SK-N-SH (cell line): Measurements from ENCODE around the gene UPK1A. TPM values are rescaled to one million over a fixed set of nuclear protein-coding genes. Genes with fewer than 3 reads are reported as not detected.

Experiments used
- CTCF ChIA-PET: fragments of 300-600, 350-600 bp; formaldehyde crosslinking; extraction: SDS; loops from one replicate; lab custom pipeline; 2021; lab: Yijun Ruan, JAX
- POLR2A ChIA-PET: fragments of 350-600 bp; sonication (Branson Sonifier 250); formaldehyde crosslinking; extraction: SDS; loops from one replicate; lab custom pipeline; 2020; ENCODE audit warnings: antibody characterized with exemption, inconsistent platforms; lab: Yijun Ruan, JAX
- DNase-seq: peaks from one replicate; pipeline ENCODE4 v3.0.0; 2012
- H2AFZ ChIP-seq: fragments of 200-600 bp; sonication (generic); 2 replicates; pipeline ENCODE4 v1.8.1; 2016; ENCODE audit warnings: antibody characterized with exemption, mild to moderate bottlenecking, low read depth
- H3F3A ChIP-seq: fragments of 200-600 bp; sonication (generic); replicated peaks from 2 replicates; pipeline ENCODE3; 2016; ENCODE audit warnings: antibody characterized with exemption, mild to moderate bottlenecking; ENCODE audit not compliant: insufficient read depth
- H3K27ac ChIP-seq, 2 experiments: fragments of 200-500 bp in 1 of 2; fragments of 200-600 bp in 1 of 2; sonication (Bioruptor generic) in 1 of 2; sonication (generic), shearing (Covaris generic) in 1 of 2; 2 replicates each; pipeline versions ENCODE4 v1.5.1 to v1.6.1; 2014 to 2016; ENCODE audit warnings: low read depth in 2 of 2, inconsistent platforms in 1 of 2, low read length in 1 of 2, mild to moderate bottlenecking in 1 of 2, mixed read lengths in 1 of 2
- H3K27me3 ChIP-seq: fragments of 200-600 bp; sonication (generic), shearing (Covaris generic); 2 replicates; pipeline ENCODE4 v1.6.1; 2016; ENCODE audit warnings: mixed run types; ENCODE audit not compliant: insufficient read depth
- H3K36me3 ChIP-seq, 2 experiments: fragments of 200-500 bp in 1 of 2; fragments of 200-600 bp in 1 of 2; sonication (Bioruptor generic) in 1 of 2; sonication (generic) in 1 of 2; replicated peaks in 1 of 2; 2 replicates each; pipeline versions ENCODE3 to v1.5.1; 2014 to 2016; ENCODE audit warnings: low read length in 1 of 2, mild to moderate bottlenecking in 1 of 2; ENCODE audit not compliant: insufficient read depth in 2 of 2, control insufficient read depth in 1 of 2
- H3K4me1 ChIP-seq, 2 experiments: fragments of 200-500 bp in 1 of 2; fragments of 200-600 bp in 1 of 2; sonication (Bioruptor generic) in 1 of 2; sonication (generic), shearing (Covaris generic) in 1 of 2; 2 replicates each; pipeline versions ENCODE4 v1.5.1 to v1.6.1; 2014 to 2016; ENCODE audit warnings: low read depth in 1 of 2, low read length in 1 of 2, mixed run types in 1 of 2; ENCODE audit not compliant: insufficient read depth in 2 of 2, control insufficient read depth in 1 of 2
- H3K4me2 ChIP-seq: fragments of 200-600 bp; sonication (generic), shearing (Covaris generic); 2 replicates; pipeline ENCODE4 v1.6.1; 2017; ENCODE audit warnings: mixed run types
- H3K4me3 ChIP-seq, 2 experiments: fragments of 200-500 bp in 1 of 2; fragments of 200-600 bp in 1 of 2; sonication (Bioruptor generic) in 1 of 2; sonication (generic), shearing (Covaris generic) in 1 of 2; 2 replicates each; pipeline versions ENCODE4 v1.5.1 to v1.8.1; 2014 to 2016; ENCODE audit warnings: low read depth in 2 of 2, inconsistent platforms in 1 of 2, low read length in 1 of 2, mild to moderate bottlenecking in 1 of 2, mixed read lengths in 1 of 2, moderate library complexity in 1 of 2
- H3K79me2 ChIP-seq: fragments of 200-600 bp; sonication (generic); 2 replicates; pipeline ENCODE4 v1.8.1; 2017; ENCODE audit warnings: mild to moderate bottlenecking; ENCODE audit not compliant: insufficient read depth
- H3K9ac ChIP-seq: fragments of 200-600 bp; sonication (generic); 2 replicates; pipeline ENCODE4 v1.6.1; 2017; ENCODE audit warnings: mixed run types
- H3K9me2 ChIP-seq: fragments of 200-600 bp; sonication (generic); 2 replicates; pipeline ENCODE4 v1.6.1; 2017; ENCODE audit warnings: mixed run types
- H3K9me3 ChIP-seq: fragments of 200-600 bp; sonication (generic); 2 replicates; pipeline ENCODE4 v1.6.1; 2017; ENCODE audit warnings: mixed run types, mild to moderate bottlenecking, moderate library complexity
- H4K20me1 ChIP-seq: fragments of 200-600 bp; sonication (generic); 2 replicates; pipeline ENCODE4 v1.6.1; 2017; ENCODE audit warnings: mild to moderate bottlenecking, mixed run types; ENCODE audit not compliant: insufficient read depth
- CTCF ChIP-seq: fragments of 200-600 bp; sonication (generic); IDR thresholded peaks from 2 replicates; pipeline ENCODE4 v1.6.1; 2017; ENCODE audit warnings: antibody characterized with exemption, mild to moderate bottlenecking, moderate library complexity
- EP300 ChIP-seq, 2 experiments: IDR thresholded peaks; 2 replicates each; pipeline versions ENCODE4 v1.4.0 to v1.6.1; 2012; ENCODE audit warnings: borderline replicate concordance in 1 of 2, low read depth in 1 of 2, low read length in 1 of 2
- FOSL2 ChIP-seq: IDR thresholded peaks from 2 replicates; pipeline ENCODE4 v1.4.0; 2012; ENCODE audit warnings: low read depth, mild to moderate bottlenecking, moderate library complexity, borderline replicate concordance
- GATA2 ChIP-seq: sonication (generic); formaldehyde crosslinking; IDR thresholded peaks from 2 replicates; pipeline ENCODE4 v1.5.0; 2020; ENCODE audit warnings: mild to moderate bottlenecking, missing genetic modification reagents
- JUND ChIP-seq: IDR thresholded peaks from 2 replicates; pipeline ENCODE4 v1.4.0; 2012
- RFX5 ChIP-seq: IDR thresholded peaks from 2 replicates; pipeline ENCODE4 v1.6.1; 2012; ENCODE audit warnings: mild to moderate bottlenecking, improper control_type of control experiment, low read length
- TCF12 ChIP-seq: IDR thresholded peaks from 2 replicates; pipeline ENCODE4 v1.4.0; 2012
- TEAD4 ChIP-seq: IDR thresholded peaks from 2 replicates; pipeline ENCODE4 v1.4.0; 2012; ENCODE audit warnings: mild to moderate bottlenecking, borderline replicate concordance; ENCODE audit not compliant: insufficient read depth
- whole genome bisulfite sequencing: methylation state at CpG from one replicate; pipeline ENCODE4 v1.1.6; 2017; ENCODE audit warnings: low lambda C conversion rate; 5-methylcytosine and 5-hydroxymethylcytosine counted together
- polyA plus RNA-seq, 3 experiments: library from polyadenylated mRNA; depleted of rRNA; stranded (reverse); fragments of >200 nt; gene quantifications; 2 replicates each; pipeline ENCODE4 v1.2.3, GENCODE V29; 2012
- TF ChIP-seq, protein P1 (sequence below): IDR thresholded peaks from 2 replicates; pipeline ENCODE4 v1.4.0; 2012; ENCODE audit warnings: low read depth

Gene UPK1A
- polyA plus RNA-seq, 1 of the 3 experiments (the other 2 are of a cell fraction): 0.16 TPM

DNA sequence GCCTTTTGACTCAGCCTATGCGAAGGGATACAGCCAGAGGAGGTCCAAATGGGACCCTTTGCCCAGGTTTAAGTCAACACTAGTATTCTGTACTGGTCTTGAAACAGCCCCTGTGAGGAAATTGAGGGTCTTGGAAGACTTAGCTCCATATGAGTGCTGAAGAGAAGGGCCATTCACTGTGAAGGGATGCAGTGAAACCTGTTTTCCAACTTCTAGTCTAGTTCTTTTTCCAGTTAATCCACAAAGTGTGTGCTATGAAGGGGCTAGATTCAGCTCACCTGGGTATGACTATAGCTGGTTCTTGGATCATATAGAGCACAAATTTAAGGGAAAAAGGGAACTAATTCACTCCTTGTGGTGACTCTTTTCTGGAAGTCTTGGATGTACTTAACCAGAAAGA, 42.1 kb downstream of the UPK1A start (continued):
- TF ChIP-seq CTCF (no peak), GATA2 (CRISPR knock-in tag) (no peak), TEAD4 (no peak), TCF12 (no peak)
- TF ChIP-seq, all 33 proteins: peak for 0

DNA sequence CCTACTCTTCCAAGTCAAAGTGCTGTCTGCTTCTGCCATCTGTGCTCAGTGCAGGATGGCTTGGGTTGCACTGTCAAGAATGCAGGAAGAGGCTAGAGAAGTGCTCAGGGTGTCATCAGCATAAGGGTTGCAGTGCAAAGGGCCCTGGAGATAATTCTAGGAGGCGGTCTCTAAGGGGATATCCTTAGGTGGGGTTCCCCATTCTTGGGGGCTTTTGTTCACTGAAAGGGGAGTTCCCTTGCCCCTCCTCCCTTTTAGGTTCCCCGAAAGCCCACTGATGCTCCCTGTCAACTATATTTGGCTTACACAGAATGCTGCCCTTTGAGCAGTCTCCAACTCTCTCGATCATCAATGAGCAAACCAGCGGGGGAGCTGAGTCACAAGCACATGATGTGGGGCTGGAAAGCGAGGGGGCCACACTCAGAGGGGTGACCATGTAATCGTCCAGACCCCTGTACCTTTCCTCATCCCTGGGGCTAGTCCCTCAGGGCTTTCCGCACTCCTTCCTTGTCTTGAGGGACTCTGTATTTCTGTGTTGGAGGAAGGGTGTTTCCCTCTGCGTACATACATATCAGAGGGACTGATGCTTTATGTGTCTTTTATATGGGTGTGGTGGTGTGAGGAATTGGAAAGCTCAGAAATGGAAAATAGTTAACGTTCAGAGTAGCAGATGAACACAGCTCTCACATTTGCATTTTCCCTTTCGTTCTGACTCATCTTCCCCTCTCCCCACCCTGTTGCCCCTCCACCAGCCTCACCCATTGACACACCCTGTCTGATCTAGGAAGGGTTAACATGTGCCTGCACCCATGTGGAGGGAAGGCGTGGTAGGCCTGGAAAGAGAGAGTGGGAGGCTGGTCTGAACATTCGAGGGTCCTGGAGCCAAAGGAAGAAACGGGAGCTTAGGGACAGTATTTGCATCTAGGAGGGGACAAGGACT, 44.7 kb downstream of the UPK1A start:
- no peak overlapping the region for H3K9ac ChIP-seq
- CTCF ChIA-PET: interaction anchor here (1.2 to 2.1 kb wide), 5 partner anchors 8 to 162 kb away, joined by 3 to 7 read pairs (median 5); no protein-coding TSS in a partner anchor
- POLR2A ChIA-PET: interaction anchor here (0.7 kb wide), 1 partner anchor 65 kb away, joined by 4 read pairs; no protein-coding TSS in a partner anchor
- no peaks in the 10 kb centered on the region for H3K79me2 ChIP-seq
- no peak overlapping the region for H3K27ac ChIP-seq
- no peaks in the 10 kb centered on the region for H3K9me2 ChIP-seq
- H3K4me2 ChIP-seq: no peak overlapping the region
- H3K9me3 ChIP-seq: no peaks in the 10 kb centered on the region
- TF ChIP-seq RFX5: no peak
- TF ChIP-seq FOSL2: no peak
- TF ChIP-seq, protein P1, sequence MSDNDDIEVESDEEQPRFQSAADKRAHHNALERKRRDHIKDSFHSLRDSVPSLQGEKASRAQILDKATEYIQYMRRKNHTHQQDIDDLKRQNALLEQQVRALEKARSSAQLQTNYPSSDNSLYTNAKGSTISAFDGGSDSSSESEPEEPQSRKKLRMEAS: no peak
- TF ChIP-seq JUND: no peak
- no peak for TF ChIP-seq TCF12
- TF ChIP-seq EP300 (IDR thresholded peaks at IDR 0.05; ENCODE audit: borderline replicate concordance in 1 of 2, low read depth in 1 of 2, low read length in 1 of 2): no peak
- H3K4me1 ChIP-seq: peaks cover 3 to 7% of the 10 kb centered on the region in 2 experiments; a peak in 2 of 4 replicates
- H3K36me3 ChIP-seq: no peaks in the 10 kb centered on the region
- H3K27me3 ChIP-seq: no peaks in the 10 kb centered on the region
- no peak overlapping the region for H2AFZ ChIP-seq
- WGBS: 37% methylated on average over 13 of the region's 13 CpGs
- H3F3A ChIP-seq: no peaks in the 10 kb centered on the region
- no peaks in the 10 kb centered on the region for H4K20me1 ChIP-seq
- H3K4me3 ChIP-seq: no peak overlapping the region
- DNase-seq: no peak
